HG02571 (cell line): ENCODE results near the gene TBC1D24.

Experiments used
- ATAC-seq: cut with Tn5 transposase; IDR thresholded peaks from one replicate; pipeline ENCODE4 v1.9.1; 2021; ENCODE audit warnings: mild to moderate bottlenecking, moderate library complexity; ENCODE audit not compliant: unreplicated experiment

The TBC1D24 gene

GRCh38 chr16:2497695-2498484 is 23.0 kb downstream of the TBC1D24 start:
- ATAC-seq, result no peak

GRCh38 chr16:2498531-2499253 is 23.8 kb downstream of the TBC1D24 start:
- no peak for ATAC-seq

- ATAC-seq, result no peak
Measured at GRCh38 chr16:2499454-2499853, 24.5 kb downstream of the TBC1D24 start.

- ATAC-seq, result no peak
Measured at GRCh38 chr16:2499890-2500429, 25.0 kb downstream of the TBC1D24 start.

GRCh38 chr16:2500430-2500917 is 25.5 kb downstream of the TBC1D24 start:
- no peak for ATAC-seq

- no peak for ATAC-seq
Measured at GRCh38 chr16:2500918-2501750, 26.2 kb downstream of the TBC1D24 start.

GRCh38 chr16:2501946-2502895 is 27.3 kb downstream of the TBC1D24 start:
- ATAC-seq, result no peak

- ATAC-seq, result no peak
Measured at GRCh38 chr16:2505695-2506094, 30.8 kb downstream of the TBC1D24 start.

- no peak for ATAC-seq
Measured at GRCh38 chr16:2507052-2507659, 32.2 kb downstream of the TBC1D24 start.

- no peak for ATAC-seq
Measured at GRCh38 chr16:2507665-2508064, 32.7 kb downstream of the TBC1D24 start.

- ATAC-seq, result no peak
Measured at GRCh38 chr16:2508722-2509400, 33.9 kb downstream of the TBC1D24 start.

GRCh38 chr16:2511128-2511800 is 36.3 kb downstream of the TBC1D24 start:
- ATAC-seq, result no peak

- ATAC-seq, result no peak
Measured at GRCh38 chr16:2511996-2512734, 37.2 kb downstream of the TBC1D24 start.

- ATAC-seq, result no peak
Measured at GRCh38 chr16:2512735-2513404, 37.9 kb downstream of the TBC1D24 start.

- peak; percentile 56 for ATAC-seq
Measured at GRCh38 chr16:2513405-2514332, 38.7 kb downstream of the TBC1D24 start, which contains the start of gene ATP6V0C. Gene ATP6V0C (plus strand): TSS chr16:2513952. CDS start chr16:2514104, 152 bp downstream.
